Osteoblast (primary cell): Measurements from ENCODE around the gene PTPRC. TPM values are rescaled to one million over a fixed set of nuclear protein-coding genes. Genes with fewer than 3 reads are reported as not detected.

Experiments used
- DNase-seq: peaks from one replicate; pipeline ENCODE4 v3.0.0; 2011; ENCODE audit warnings: low spot score, mixed read lengths; ENCODE audit not compliant: insufficient read length; ENCODE audit errors: missing footprints
- H2AFZ ChIP-seq: 2 replicates; pipeline ENCODE4 v1.6.0; 2011; ENCODE audit warnings: mild to moderate bottlenecking, low read length
- H3K27ac ChIP-seq: 2 replicates; pipeline ENCODE4 v1.5.1; 2011; ENCODE audit warnings: mild to moderate bottlenecking, low read depth, low read length, moderate library complexity
- H3K27me3 ChIP-seq: 2 replicates; pipeline ENCODE4 v1.6.0; 2012; ENCODE audit warnings: mild to moderate bottlenecking, control low read depth, inconsistent platforms, low read length, moderate library complexity; ENCODE audit not compliant: insufficient read depth
- H3K36me3 ChIP-seq: 2 replicates; pipeline ENCODE4 v1.5.1; 2011; ENCODE audit warnings: mild to moderate bottlenecking, low read length, control low read depth, moderate library complexity; ENCODE audit not compliant: insufficient read depth
- H3K4me1 ChIP-seq: 2 replicates; pipeline ENCODE4 v1.5.1; 2011; ENCODE audit warnings: mild to moderate bottlenecking, low read length, control low read depth, moderate library complexity; ENCODE audit not compliant: insufficient read depth
- H3K4me2 ChIP-seq: 2 replicates; pipeline ENCODE4 v1.6.0; 2011; ENCODE audit warnings: mild to moderate bottlenecking, low read length; ENCODE audit not compliant: insufficient read depth
- H3K4me3 ChIP-seq: fragments of 200-600 bp; sonication (generic); 3 replicates; pipeline ENCODE4 v1.5.1; 2012; ENCODE audit warnings: mild to moderate bottlenecking, low read length, inconsistent platforms; ENCODE audit not compliant: insufficient read depth
- H3K79me2 ChIP-seq: 2 replicates; pipeline ENCODE4 v1.6.0; 2012; ENCODE audit warnings: mild to moderate bottlenecking, low read length, control low read depth, inconsistent platforms; ENCODE audit not compliant: insufficient read depth
- H3K9me3 ChIP-seq: 2 replicates; pipeline ENCODE4 v1.5.1; 2011; ENCODE audit warnings: low read depth, low read length, control low read depth
- H4K20me1 ChIP-seq: 2 replicates; pipeline ENCODE4 v1.6.0; 2012; ENCODE audit warnings: mild to moderate bottlenecking, low read length, control low read depth; ENCODE audit not compliant: insufficient read depth
- total RNA-seq: library from RNA; depleted of rRNA; stranded (reverse); fragments of >200 nt; gene quantifications from 2 replicates; pipeline ENCODE4 v1.2.3, GENCODE V29; 2012
- TF ChIP-seq, protein P1 (sequence below): IDR thresholded peaks from 2 replicates; pipeline ENCODE4 v1.5.1; 2011; ENCODE audit warnings: mild to moderate bottlenecking, low read depth, low read length, moderate library complexity; ENCODE audit errors: extremely low read depth

Gene PTPRC
- total RNA-seq, 1 donor: 1.1 TPM

DNA sequence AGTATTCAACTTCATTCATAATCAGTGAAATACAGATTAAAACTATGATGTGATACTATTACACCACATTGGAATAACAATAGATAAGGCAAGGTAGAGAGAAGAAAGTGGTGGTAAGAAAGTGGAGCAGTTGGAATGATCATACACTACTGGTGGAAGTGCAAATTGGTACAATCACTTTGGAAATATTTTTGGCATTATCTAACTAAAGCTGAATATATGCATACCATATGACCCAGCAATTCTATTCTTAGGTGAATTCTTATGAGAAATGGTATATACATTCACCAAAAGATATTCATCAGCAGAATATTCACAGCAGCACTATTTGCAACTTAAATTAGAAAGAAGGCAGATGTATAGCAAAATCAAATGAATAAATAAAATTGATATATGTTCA lies 21.4 kb upstream of the PTPRC start:
- H3K27ac ChIP-seq: no peak overlapping the region
- H3K79me2 ChIP-seq: no peaks in the 10 kb centered on the region
- no peaks in the 10 kb centered on the region for H3K9me3 ChIP-seq
- H3K27me3 ChIP-seq: no peaks in the 10 kb centered on the region
- H3K4me1 ChIP-seq: no peaks in the 10 kb centered on the region
- H3K36me3 ChIP-seq: no peaks in the 10 kb centered on the region
- no peak for DNase-seq
- TF ChIP-seq, protein P1, sequence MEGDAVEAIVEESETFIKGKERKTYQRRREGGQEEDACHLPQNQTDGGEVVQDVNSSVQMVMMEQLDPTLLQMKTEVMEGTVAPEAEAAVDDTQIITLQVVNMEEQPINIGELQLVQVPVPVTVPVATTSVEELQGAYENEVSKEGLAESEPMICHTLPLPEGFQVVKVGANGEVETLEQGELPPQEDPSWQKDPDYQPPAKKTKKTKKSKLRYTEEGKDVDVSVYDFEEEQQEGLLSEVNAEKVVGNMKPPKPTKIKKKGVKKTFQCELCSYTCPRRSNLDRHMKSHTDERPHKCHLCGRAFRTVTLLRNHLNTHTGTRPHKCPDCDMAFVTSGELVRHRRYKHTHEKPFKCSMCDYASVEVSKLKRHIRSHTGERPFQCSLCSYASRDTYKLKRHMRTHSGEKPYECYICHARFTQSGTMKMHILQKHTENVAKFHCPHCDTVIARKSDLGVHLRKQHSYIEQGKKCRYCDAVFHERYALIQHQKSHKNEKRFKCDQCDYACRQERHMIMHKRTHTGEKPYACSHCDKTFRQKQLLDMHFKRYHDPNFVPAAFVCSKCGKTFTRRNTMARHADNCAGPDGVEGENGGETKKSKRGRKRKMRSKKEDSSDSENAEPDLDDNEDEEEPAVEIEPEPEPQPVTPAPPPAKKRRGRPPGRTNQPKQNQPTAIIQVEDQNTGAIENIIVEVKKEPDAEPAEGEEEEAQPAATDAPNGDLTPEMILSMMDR: no peak
- H3K4me2 ChIP-seq: no peak overlapping the region
- no peaks in the 10 kb centered on the region for H4K20me1 ChIP-seq
- H2AFZ ChIP-seq: no peak overlapping the region
- no peak overlapping the region for H3K4me3 ChIP-seq

DNA sequence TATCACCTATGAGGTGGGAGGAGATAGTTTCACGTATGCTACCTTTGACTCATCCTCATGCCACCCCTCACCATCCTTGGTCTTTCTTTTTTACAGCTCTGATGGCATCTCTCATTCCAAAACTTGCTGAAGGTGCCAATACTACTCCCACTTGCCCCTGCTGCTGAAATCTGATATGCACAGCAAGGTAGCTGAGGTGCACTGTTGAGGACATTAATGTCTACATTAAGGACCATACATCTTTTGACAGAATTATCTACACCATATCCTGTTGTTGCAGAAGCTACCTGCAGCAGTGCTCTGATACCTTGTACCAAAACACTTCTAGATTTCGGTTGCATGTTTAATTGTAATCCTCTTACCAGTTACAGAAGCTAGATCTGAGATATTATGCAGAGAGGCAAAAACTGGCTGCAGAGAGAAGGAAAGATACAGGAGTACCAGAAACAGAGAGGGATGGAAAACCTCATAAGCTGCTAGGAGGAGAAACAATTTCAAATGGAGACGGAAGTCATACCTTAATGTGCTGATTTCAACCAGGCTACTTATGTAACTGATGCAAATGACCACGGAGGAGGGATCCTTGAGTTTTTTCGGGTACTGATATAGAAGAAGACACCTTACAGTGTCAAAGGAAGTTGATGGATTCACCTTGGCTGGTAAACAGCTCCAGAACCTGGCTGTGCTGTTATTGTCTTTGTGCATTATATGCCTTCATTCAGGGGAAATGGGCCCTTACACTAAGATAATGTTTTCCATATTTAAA lies 19.3 kb upstream of the PTPRC start:
- Histone ChIP-seq H2AFZ (no peak overlapping the region), H3K4me1 (peaks cover 6% of the 10 kb centered on the region), H3K4me3 (no peak overlapping the region), H3K4me2 (no peak overlapping the region), H3K9me3 (no peaks in the 10 kb centered on the region), H3K27ac (no peak overlapping the region), H4K20me1 (no peaks in the 10 kb centered on the region), H3K27me3 (no peaks in the 10 kb centered on the region), H3K36me3 (no peaks in the 10 kb centered on the region), H3K79me2 (no peaks in the 10 kb centered on the region)
- TF ChIP-seq, protein P1: no peak
- DNase-seq: no peak

DNA sequence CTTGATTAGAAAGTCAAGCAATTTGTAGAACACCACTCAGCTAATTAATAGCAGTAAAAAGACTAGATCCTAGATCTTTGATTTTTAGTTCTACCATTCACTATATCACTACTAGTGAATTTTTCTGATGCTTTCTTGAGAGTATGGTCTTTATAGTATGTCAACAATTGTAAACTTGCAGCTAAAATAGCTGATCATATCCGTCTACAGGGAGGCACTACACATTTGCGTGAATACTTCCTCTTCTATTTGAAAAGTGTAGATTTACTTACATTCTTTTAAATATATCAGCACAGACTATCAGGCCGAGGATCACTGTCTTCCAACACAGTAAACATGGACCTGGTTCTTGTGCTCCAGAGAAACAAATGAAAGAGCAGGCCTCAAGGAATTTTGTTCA lies 18.6 kb upstream of the PTPRC start:
- Histone ChIP-seq H4K20me1 (no peaks in the 10 kb centered on the region), H3K4me1 (peaks cover 8% of the 10 kb centered on the region), H3K9me3 (no peaks in the 10 kb centered on the region), H2AFZ (no peak overlapping the region), H3K27me3 (no peaks in the 10 kb centered on the region), H3K4me3 (no peak overlapping the region), H3K4me2 (no peak overlapping the region), H3K27ac (no peak overlapping the region), H3K79me2 (no peaks in the 10 kb centered on the region), H3K36me3 (no peaks in the 10 kb centered on the region)
- no peak for DNase-seq
- TF ChIP-seq, protein P1: no peak

DNA sequence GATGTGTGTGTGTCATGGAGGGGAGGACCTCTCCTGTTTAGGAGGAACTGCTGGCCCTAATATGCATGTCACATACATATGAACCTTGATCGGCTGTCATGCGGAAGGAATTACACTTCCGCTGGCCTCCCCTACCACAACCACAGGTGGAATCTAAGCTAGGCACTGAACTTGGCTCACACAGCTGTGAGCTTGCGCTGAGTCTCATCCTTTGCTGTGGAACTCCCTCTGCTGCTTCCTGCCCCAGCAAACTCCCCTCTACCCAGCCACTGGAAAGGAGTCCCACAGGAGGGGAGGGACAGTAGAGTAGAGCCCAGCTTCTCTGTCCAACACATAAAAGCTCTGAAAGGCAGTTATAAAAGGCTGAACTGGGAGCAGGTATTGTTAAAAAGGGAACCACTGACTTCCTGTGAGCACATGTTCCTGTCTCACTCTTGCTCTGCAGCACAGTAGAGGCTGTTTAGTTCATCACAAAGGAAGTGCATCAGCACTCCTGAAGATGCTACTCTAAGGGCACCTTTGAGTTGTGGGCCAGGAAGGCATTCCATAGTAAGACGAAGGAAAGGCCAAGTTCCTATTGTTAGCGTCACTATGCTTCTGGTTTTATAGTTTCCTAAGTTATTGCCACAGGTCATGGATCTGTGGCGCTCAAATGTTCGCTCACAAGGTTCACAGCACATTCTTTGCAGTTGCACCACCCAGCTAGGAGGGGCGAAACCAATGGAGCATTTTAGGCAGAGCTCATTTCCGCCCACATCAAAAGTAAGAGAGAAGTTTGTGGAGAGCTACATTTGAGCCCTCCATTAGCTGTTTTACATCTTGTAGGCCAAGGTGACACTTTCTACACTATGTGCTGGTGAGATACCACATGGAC lies 17.7 kb upstream of the PTPRC start:
- H3K27ac ChIP-seq: no peak overlapping the region
- no peak for DNase-seq
- H3K79me2 ChIP-seq: no peaks in the 10 kb centered on the region
- H2AFZ ChIP-seq: no peak overlapping the region
- H3K4me2 ChIP-seq: no peak overlapping the region
- no peaks in the 10 kb centered on the region for H3K36me3 ChIP-seq
- no peaks in the 10 kb centered on the region for H3K9me3 ChIP-seq
- no peaks in the 10 kb centered on the region for H4K20me1 ChIP-seq
- H3K4me1 ChIP-seq: peaks cover 8% of the 10 kb centered on the region
- TF ChIP-seq, protein P1: no peak
- no peak overlapping the region for H3K4me3 ChIP-seq
- H3K27me3 ChIP-seq: no peaks in the 10 kb centered on the region
